Measurements from ENCODE around the gene DIDO1. TPM values are rescaled to one million over a fixed set of nuclear protein-coding genes. Genes with fewer than 3 reads are reported as not detected.

DIDO1 gene
- total RNA-seq, 1 experiment from 2014 or later, result 120 TPM

- Mint-ChIP-seq H3K9me3 (ENCODE audit: unreplicated experiment) (no peaks in the 10 kb centered on the region), H3K36me3 (ENCODE audit: insufficient read depth, unreplicated experiment) (peaks cover 69% of the 10 kb centered on the region), H3K4me3 (ENCODE audit: unreplicated experiment) (no peak overlapping the region), H3K27me3 (ENCODE audit: insufficient read depth, unreplicated experiment) (no peaks in the 10 kb centered on the region), H3K27ac (ENCODE audit: unreplicated experiment) (no peak overlapping the region), H3K4me1 (ENCODE audit: low read depth, unreplicated experiment) (peaks cover 16% of the 10 kb centered on the region)
- H3K4me3 ChIP-seq (ENCODE audit: low read depth, low read length), result no peak overlapping the region
- DNase-seq, result no peak
- H3K27me3 ChIP-seq (replicated peaks; ENCODE audit: control insufficient read depth, insufficient read depth, low read length), result no peaks in the 10 kb centered on the region
- no TSS peak for BruUV-seq (replicated peaks)
- POLR2A ChIA-PET, result no interaction called here
- CTCF ChIA-PET, result interaction anchor here (2.1 kb wide), 1 partner anchor 13 kb away, joined by 8 read pairs; no protein-coding TSS in a partner anchor
- peaks cover 13% of the 10 kb centered on the region for H3K4me1 ChIP-seq
- no peaks in the 10 kb centered on the region for H3K9me3 ChIP-seq
- peaks cover 24% of the 10 kb centered on the region for H3K36me3 ChIP-seq (ENCODE audit: control insufficient read depth, insufficient read depth, low read length)
- no peak for TF ChIP-seq CTCF (IDR thresholded peaks at IDR 0.05; ENCODE audit: insufficient read depth in 1 of 2, low read depth in 1 of 2, low read length in 1 of 2, severe bottlenecking in 1 of 2, unreplicated experiment in 1 of 2)
- intact Hi-C loops (cut with micrococcal nuclease; ENCODE audit: unreplicated experiment), result no loop called here
Observed at GRCh38 chr20:62959998-62960436, 33.7 kb upstream of the DIDO1 start.

GRCh38 chr20:62959101-62959971, 33.0 kb upstream of the DIDO1 start:
- Mint-ChIP-seq H3K4me3 (ENCODE audit: unreplicated experiment) (no peak overlapping the region), H3K27ac (ENCODE audit: unreplicated experiment) (no peak overlapping the region), H3K27me3 (ENCODE audit: insufficient read depth, unreplicated experiment) (no peaks in the 10 kb centered on the region), H3K4me1 (ENCODE audit: low read depth, unreplicated experiment) (peaks cover 21% of the 10 kb centered on the region), H3K9me3 (ENCODE audit: unreplicated experiment) (no peaks in the 10 kb centered on the region), H3K36me3 (ENCODE audit: insufficient read depth, unreplicated experiment) (peaks cover 68% of the 10 kb centered on the region)
- no peak for DNase-seq
- BruUV-seq (replicated peaks), result no TSS peak
- H3K9me3 ChIP-seq, result no peaks in the 10 kb centered on the region
- intact Hi-C loops (cut with micrococcal nuclease; ENCODE audit: unreplicated experiment), result no loop called here
- H3K4me3 ChIP-seq (ENCODE audit: low read depth, low read length), result no peak overlapping the region
- no peak for TF ChIP-seq CTCF (IDR thresholded peaks at IDR 0.05; ENCODE audit: insufficient read depth in 1 of 2, low read depth in 1 of 2, low read length in 1 of 2, severe bottlenecking in 1 of 2, unreplicated experiment in 1 of 2)
- peaks cover 22% of the 10 kb centered on the region for H3K36me3 ChIP-seq (ENCODE audit: control insufficient read depth, insufficient read depth, low read length)
- ChIA-PET CTCF (interaction anchor here (2.1 kb wide), 1 partner anchor 13 kb away, joined by 8 read pairs; no protein-coding TSS in a partner anchor), POLR2A (no interaction called here)
- peaks cover 20% of the 10 kb centered on the region for H3K4me1 ChIP-seq
- H3K27me3 ChIP-seq (replicated peaks; ENCODE audit: control insufficient read depth, insufficient read depth, low read length), result no peaks in the 10 kb centered on the region

GRCh38 chr20:62958388-62959100, 32.2 kb upstream of the DIDO1 start:
- TF ChIP-seq CTCF (IDR thresholded peaks at IDR 0.05; ENCODE audit: insufficient read depth in 1 of 2, low read depth in 1 of 2, low read length in 1 of 2, severe bottlenecking in 1 of 2, unreplicated experiment in 1 of 2), result no peak
- no peak overlapping the region for H3K27ac Mint-ChIP-seq (ENCODE audit: unreplicated experiment)
- H3K4me3 Mint-ChIP-seq (ENCODE audit: unreplicated experiment), result no peak overlapping the region
- peaks cover 68% of the 10 kb centered on the region for H3K36me3 Mint-ChIP-seq (ENCODE audit: insufficient read depth, unreplicated experiment)
- DNase-seq, result no peak
- H3K4me3 ChIP-seq (ENCODE audit: low read depth, low read length), result no peak overlapping the region
- no peaks in the 10 kb centered on the region for H3K9me3 ChIP-seq
- H3K4me1 Mint-ChIP-seq (ENCODE audit: low read depth, unreplicated experiment), result peaks cover 29% of the 10 kb centered on the region
- no peaks in the 10 kb centered on the region for H3K27me3 Mint-ChIP-seq (ENCODE audit: insufficient read depth, unreplicated experiment)
- H3K9me3 Mint-ChIP-seq (ENCODE audit: unreplicated experiment), result no peaks in the 10 kb centered on the region
- peaks cover 21% of the 10 kb centered on the region for H3K36me3 ChIP-seq (ENCODE audit: control insufficient read depth, insufficient read depth, low read length)
- H3K27me3 ChIP-seq (replicated peaks; ENCODE audit: control insufficient read depth, insufficient read depth, low read length), result no peaks in the 10 kb centered on the region
- CTCF ChIA-PET, result interaction anchor here (2.1 kb wide), 1 partner anchor 14 kb away, joined by 8 read pairs; no protein-coding TSS in a partner anchor
- BruUV-seq (replicated peaks), result no TSS peak
- intact Hi-C loops (cut with micrococcal nuclease; ENCODE audit: unreplicated experiment), result no loop called here
- POLR2A ChIA-PET, result no interaction called here
- H3K4me1 ChIP-seq, result peaks cover 28% of the 10 kb centered on the region

All from Caco-2 (cell line).